Astrocyte of the spinal cord (primary cell): Measurements from ENCODE around the gene ASB1.

Experiments used
- DNase-seq: peaks from one replicate; pipeline ENCODE4 v3.0.0; 2011; ENCODE audit warnings: low read depth, low spot score
- H3K4me3 ChIP-seq: 2 replicates; pipeline ENCODE4 v1.5.1; 2011; ENCODE audit warnings: low read depth, mild to moderate bottlenecking, low read length, moderate library complexity
- CTCF ChIP-seq: IDR thresholded peaks from 2 replicates; pipeline ENCODE4 v1.5.1; 2012; ENCODE audit warnings: low read depth, mild to moderate bottlenecking, low read length, inconsistent platforms
- in situ Hi-C: cut with HindIII; loops from 2 replicates; pipeline ENCODE4 v1.10.0; 2017; ENCODE audit warnings: low sequenced_read_pairs

The ASB1 gene

GRCh38 chr2:238473523-238473922, 46.8 kb downstream of the ASB1 start:
- H3K4me3 ChIP-seq: no peak overlapping the region
- in situ Hi-C loops: no loop called here
- no peak for TF ChIP-seq CTCF
- no peak for DNase-seq

DNA sequence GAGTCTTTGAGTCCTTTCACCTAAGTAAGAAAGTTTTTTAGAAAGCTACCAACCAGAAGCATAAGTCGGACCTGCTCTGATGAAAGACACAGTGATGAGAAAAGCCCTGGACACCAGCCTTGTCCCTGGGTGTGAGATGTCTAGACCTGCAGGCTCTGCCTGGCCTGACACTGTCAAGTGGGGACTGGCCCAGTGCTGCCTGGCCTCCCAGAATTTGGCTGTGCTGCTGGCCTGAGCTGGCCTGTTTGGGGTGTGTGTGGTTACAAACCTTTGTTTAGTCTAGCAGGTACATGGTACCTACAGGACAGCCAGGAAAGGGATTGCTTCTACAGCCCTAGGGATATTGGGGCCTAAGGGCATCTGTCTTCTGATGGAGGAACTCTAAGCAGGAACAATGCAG, 48.3 kb downstream of the ASB1 start:
- no peak for DNase-seq
- no peak overlapping the region for H3K4me3 ChIP-seq
- in situ Hi-C loops: no loop called here
- no peak for TF ChIP-seq CTCF

DNA sequence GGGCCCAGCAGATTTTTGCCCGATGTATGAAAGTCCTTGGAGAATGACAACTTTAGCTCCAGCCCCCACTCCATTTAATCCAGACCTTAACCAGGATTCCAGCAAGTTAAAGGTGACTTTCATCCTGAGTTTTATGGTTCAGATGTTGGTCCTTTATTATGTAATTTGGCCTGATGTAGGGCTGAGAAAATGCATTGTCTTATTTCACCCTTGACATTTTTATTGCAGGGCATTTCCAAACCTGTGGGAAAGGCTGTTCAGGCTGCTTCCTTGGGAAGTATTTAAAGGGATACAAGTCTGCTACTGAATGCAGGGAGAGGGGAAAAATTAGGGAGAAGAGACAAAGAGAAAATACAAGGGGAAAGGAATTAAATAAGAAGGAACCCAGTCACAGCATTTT, 48.8 kb downstream of the ASB1 start:
- TF ChIP-seq CTCF: no peak
- in situ Hi-C loops: no loop called here
- H3K4me3 ChIP-seq: no peak overlapping the region
- DNase-seq: no peak

DNA sequence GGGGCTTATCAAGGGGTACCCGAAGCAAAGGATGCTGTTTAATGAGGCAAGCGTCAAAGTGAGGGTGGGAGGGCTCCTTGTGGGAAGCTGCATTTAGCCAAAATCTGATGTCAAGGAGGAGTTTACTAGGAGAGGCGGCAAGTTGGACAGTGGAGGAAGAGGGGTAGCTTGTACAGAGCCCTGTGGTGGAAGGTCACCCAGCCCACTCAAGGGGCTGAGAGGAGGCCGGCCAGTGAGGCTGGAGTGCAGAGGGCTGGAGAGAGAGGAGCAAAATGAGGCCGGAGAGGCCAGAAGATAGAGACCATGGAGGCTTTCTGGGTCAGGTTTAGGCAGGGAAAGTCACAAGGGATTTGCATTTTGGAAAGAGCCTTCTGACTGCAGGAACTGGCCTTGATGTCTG, 49.5 kb downstream of the ASB1 start:
- no peak overlapping the region for H3K4me3 ChIP-seq
- no peak for TF ChIP-seq CTCF
- in situ Hi-C loops: no loop called here
- DNase-seq: no peak

DNA sequence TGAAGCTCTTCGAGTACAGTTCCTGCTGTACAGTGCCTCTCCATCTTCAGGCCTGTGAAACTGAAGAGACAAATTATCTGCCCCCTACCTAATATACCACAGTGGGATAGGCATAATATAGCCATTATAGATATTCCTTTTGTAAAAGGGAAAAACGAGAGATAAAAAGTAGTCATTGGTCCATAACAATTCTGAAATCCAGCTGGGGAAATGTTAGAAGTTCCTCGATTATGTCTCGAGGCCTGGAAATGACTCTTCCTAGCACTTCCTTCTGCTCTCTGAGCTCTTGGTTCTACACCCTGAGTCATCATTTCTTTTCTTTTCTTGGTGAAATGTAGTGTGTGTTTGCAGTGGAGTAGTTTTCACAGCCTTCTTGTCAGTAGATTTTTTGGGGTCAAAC, 51.5 kb downstream of the ASB1 start:
- in situ Hi-C loops: no loop called here
- DNase-seq: no peak
- H3K4me3 ChIP-seq: no peak overlapping the region
- no peak for TF ChIP-seq CTCF

- in situ Hi-C loops: no loop called here
- no peak for DNase-seq
- no peak overlapping the region for H3K4me3 ChIP-seq
- no peak for TF ChIP-seq CTCF
Measured at GRCh38 chr2:238479847-238480246, 53.1 kb downstream of the ASB1 start.

GRCh38 chr2:238483021-238483420, 56.3 kb downstream of the ASB1 start:
- no peak for TF ChIP-seq CTCF
- H3K4me3 ChIP-seq: no peak overlapping the region
- in situ Hi-C loops: no loop called here
- DNase-seq: no peak
